SK-N-SH (cell line): ENCODE results near the gene ROBO1. TPM values are rescaled to one million over a fixed set of nuclear protein-coding genes. Genes with fewer than 3 reads are reported as not detected.

ENCODE experiments used
- CTCF ChIA-PET: fragments of 300-600, 350-600 bp; formaldehyde crosslinking; extraction: SDS; loops from one replicate; lab custom pipeline; 2021; lab: Yijun Ruan, JAX
- POLR2A ChIA-PET: fragments of 350-600 bp; sonication (Branson Sonifier 250); formaldehyde crosslinking; extraction: SDS; loops from one replicate; lab custom pipeline; 2020; ENCODE audit warnings: antibody characterized with exemption, inconsistent platforms; lab: Yijun Ruan, JAX
- DNase-seq: peaks from one replicate; pipeline ENCODE4 v3.0.0; 2012
- H2AFZ ChIP-seq: fragments of 200-600 bp; sonication (generic); 2 replicates; pipeline ENCODE4 v1.8.1; 2016; ENCODE audit warnings: antibody characterized with exemption, mild to moderate bottlenecking, low read depth
- H3F3A ChIP-seq: fragments of 200-600 bp; sonication (generic); replicated peaks from 2 replicates; pipeline ENCODE3; 2016; ENCODE audit warnings: antibody characterized with exemption, mild to moderate bottlenecking; ENCODE audit not compliant: insufficient read depth
- H3K27ac ChIP-seq, 2 experiments: fragments of 200-500 bp in 1 of 2; fragments of 200-600 bp in 1 of 2; sonication (Bioruptor generic) in 1 of 2; sonication (generic), shearing (Covaris generic) in 1 of 2; 2 replicates each; pipeline versions ENCODE4 v1.5.1 to v1.6.1; 2014 to 2016; ENCODE audit warnings: low read depth in 2 of 2, inconsistent platforms in 1 of 2, low read length in 1 of 2, mild to moderate bottlenecking in 1 of 2, mixed read lengths in 1 of 2
- H3K27me3 ChIP-seq: fragments of 200-600 bp; sonication (generic), shearing (Covaris generic); 2 replicates; pipeline ENCODE4 v1.6.1; 2016; ENCODE audit warnings: mixed run types; ENCODE audit not compliant: insufficient read depth
- H3K36me3 ChIP-seq, 2 experiments: fragments of 200-500 bp in 1 of 2; fragments of 200-600 bp in 1 of 2; sonication (Bioruptor generic) in 1 of 2; sonication (generic) in 1 of 2; replicated peaks in 1 of 2; 2 replicates each; pipeline versions ENCODE3 to v1.5.1; 2014 to 2016; ENCODE audit warnings: low read length in 1 of 2, mild to moderate bottlenecking in 1 of 2; ENCODE audit not compliant: insufficient read depth in 2 of 2, control insufficient read depth in 1 of 2
- H3K4me1 ChIP-seq, 2 experiments: fragments of 200-500 bp in 1 of 2; fragments of 200-600 bp in 1 of 2; sonication (Bioruptor generic) in 1 of 2; sonication (generic), shearing (Covaris generic) in 1 of 2; 2 replicates each; pipeline versions ENCODE4 v1.5.1 to v1.6.1; 2014 to 2016; ENCODE audit warnings: low read depth in 1 of 2, low read length in 1 of 2, mixed run types in 1 of 2; ENCODE audit not compliant: insufficient read depth in 2 of 2, control insufficient read depth in 1 of 2
- H3K4me2 ChIP-seq: fragments of 200-600 bp; sonication (generic), shearing (Covaris generic); 2 replicates; pipeline ENCODE4 v1.6.1; 2017; ENCODE audit warnings: mixed run types
- H3K4me3 ChIP-seq, 2 experiments: fragments of 200-500 bp in 1 of 2; fragments of 200-600 bp in 1 of 2; sonication (Bioruptor generic) in 1 of 2; sonication (generic), shearing (Covaris generic) in 1 of 2; 2 replicates each; pipeline versions ENCODE4 v1.5.1 to v1.8.1; 2014 to 2016; ENCODE audit warnings: low read depth in 2 of 2, inconsistent platforms in 1 of 2, low read length in 1 of 2, mild to moderate bottlenecking in 1 of 2, mixed read lengths in 1 of 2, moderate library complexity in 1 of 2
- H3K79me2 ChIP-seq: fragments of 200-600 bp; sonication (generic); 2 replicates; pipeline ENCODE4 v1.8.1; 2017; ENCODE audit warnings: mild to moderate bottlenecking; ENCODE audit not compliant: insufficient read depth
- H3K9ac ChIP-seq: fragments of 200-600 bp; sonication (generic); 2 replicates; pipeline ENCODE4 v1.6.1; 2017; ENCODE audit warnings: mixed run types
- H3K9me2 ChIP-seq: fragments of 200-600 bp; sonication (generic); 2 replicates; pipeline ENCODE4 v1.6.1; 2017; ENCODE audit warnings: mixed run types
- H3K9me3 ChIP-seq: fragments of 200-600 bp; sonication (generic); 2 replicates; pipeline ENCODE4 v1.6.1; 2017; ENCODE audit warnings: mixed run types, mild to moderate bottlenecking, moderate library complexity
- H4K20me1 ChIP-seq: fragments of 200-600 bp; sonication (generic); 2 replicates; pipeline ENCODE4 v1.6.1; 2017; ENCODE audit warnings: mild to moderate bottlenecking, mixed run types; ENCODE audit not compliant: insufficient read depth
- CHD2 ChIP-seq: fragments of 150-350 bp; IDR thresholded peaks from 2 replicates; pipeline ENCODE4 v1.6.1; 2018; ENCODE audit warnings: low read length; ENCODE audit not compliant: partially characterized antibody
- EP300 ChIP-seq, 2 experiments: IDR thresholded peaks; 2 replicates each; pipeline versions ENCODE4 v1.4.0 to v1.6.1; 2012; ENCODE audit warnings: borderline replicate concordance in 1 of 2, low read depth in 1 of 2, low read length in 1 of 2
- FOSL2 ChIP-seq: IDR thresholded peaks from 2 replicates; pipeline ENCODE4 v1.4.0; 2012; ENCODE audit warnings: low read depth, mild to moderate bottlenecking, moderate library complexity, borderline replicate concordance
- GATA2 ChIP-seq: sonication (generic); formaldehyde crosslinking; IDR thresholded peaks from 2 replicates; pipeline ENCODE4 v1.5.0; 2020; ENCODE audit warnings: mild to moderate bottlenecking, missing genetic modification reagents
- IRF3 ChIP-seq: fragments of 150-350 bp; IDR thresholded peaks from 2 replicates; pipeline ENCODE4 v1.6.1; 2016; ENCODE audit warnings: mild to moderate bottlenecking, low read depth, low read length
- JUND ChIP-seq: IDR thresholded peaks from 2 replicates; pipeline ENCODE4 v1.4.0; 2012
- MAX ChIP-seq: IDR thresholded peaks from 2 replicates; pipeline ENCODE4 v1.4.0; 2012; ENCODE audit warnings: low read depth
- MEF2A ChIP-seq: IDR thresholded peaks from 2 replicates; pipeline ENCODE4 v1.4.0; 2012; ENCODE audit warnings: low read depth, borderline replicate concordance
- NFIC ChIP-seq: IDR thresholded peaks from 2 replicates; pipeline ENCODE4 v1.4.0; 2012; ENCODE audit warnings: borderline replicate concordance
- NRF1 ChIP-seq: IDR thresholded peaks from 2 replicates; pipeline ENCODE4 v1.6.1; 2012; ENCODE audit warnings: low read depth, mild to moderate bottlenecking, low read length
- PBX3 ChIP-seq: IDR thresholded peaks from 2 replicates; pipeline ENCODE4; 2012
- RCOR1 ChIP-seq: fragments of 150-350 bp; IDR thresholded peaks from 2 replicates; pipeline ENCODE4 v1.6.1; 2017; ENCODE audit warnings: antibody characterized with exemption, low read length
- SMC3 ChIP-seq: IDR thresholded peaks from 2 replicates; pipeline ENCODE4 v1.6.1; 2012; ENCODE audit warnings: low read depth, low read length, improper control_type of control experiment
- TAF1 ChIP-seq: IDR thresholded peaks from 2 replicates; pipeline ENCODE4 v1.6.1; 2012; ENCODE audit warnings: low read depth, mild to moderate bottlenecking, low read length, moderate library complexity, borderline replicate concordance
- TCF12 ChIP-seq: IDR thresholded peaks from 2 replicates; pipeline ENCODE4 v1.4.0; 2012
- TEAD4 ChIP-seq: IDR thresholded peaks from 2 replicates; pipeline ENCODE4 v1.4.0; 2012; ENCODE audit warnings: mild to moderate bottlenecking, borderline replicate concordance; ENCODE audit not compliant: insufficient read depth
- USF1 ChIP-seq: IDR thresholded peaks from 2 replicates; pipeline ENCODE4 v1.4.0; 2012; ENCODE audit warnings: low read depth, borderline replicate concordance
- USF2 ChIP-seq: fragments of 150-350 bp; IDR thresholded peaks from 2 replicates; pipeline ENCODE4 v1.6.1; 2017; ENCODE audit warnings: antibody characterized with exemption, low read length, low read depth, borderline replicate concordance
- YY1 ChIP-seq: IDR thresholded peaks from 2 replicates; pipeline ENCODE4 v1.4.0; 2012; ENCODE audit warnings: low read depth, mild to moderate bottlenecking
- WGBS: methylation state at CpG from one replicate; pipeline ENCODE4 v1.1.6; 2017; ENCODE audit warnings: low lambda C conversion rate; 5-methylcytosine and 5-hydroxymethylcytosine counted together
- polyA plus RNA-seq, 3 experiments: library from polyadenylated mRNA; depleted of rRNA; stranded (reverse); fragments of >200 nt; gene quantifications; 2 replicates each; pipeline ENCODE4 v1.2.3, GENCODE V29; 2012

The ROBO1 gene
- polyA plus RNA-seq, 1 of the 3 experiments (the other 2 are of a cell fraction), result 22.7 TPM

- Histone ChIP-seq H3K27ac (no peak overlapping the region), H3F3A (no peaks in the 10 kb centered on the region), H3K4me1 (peaks cover 0 to 8% of the 10 kb centered on the region in 2 experiments; a peak in 2 of 4 replicates), H3K9me3 (no peaks in the 10 kb centered on the region), H3K9me2 (no peaks in the 10 kb centered on the region), H3K4me2 (no peak overlapping the region), H3K27me3 (no peaks in the 10 kb centered on the region), H3K79me2 (peaks cover 12% of the 10 kb centered on the region; the same call in 1 of the 2 replicates), H2AFZ (no peak overlapping the region), H3K36me3 (no peaks in the 10 kb centered on the region), H4K20me1 (no peaks in the 10 kb centered on the region), H3K4me3 (no peak overlapping the region), H3K9ac (no peak overlapping the region)
- POLR2A ChIA-PET, result no interaction called here
- no peak for DNase-seq
- TF ChIP-seq RCOR1 (no peak), SMC3 (no peak), NFIC (no peak), MAX (no peak), TAF1 (no peak), IRF3 (no peak), TEAD4 (no peak), JUND (no peak), MEF2A (no peak), USF2 (no peak), YY1 (no peak), PBX3 (no peak), EP300 (IDR thresholded peaks at IDR 0.05; ENCODE audit: borderline replicate concordance in 1 of 2, low read depth in 1 of 2, low read length in 1 of 2) (no peak), GATA2 (CRISPR knock-in tag) (no peak), CHD2 (no peak), USF1 (no peak), FOSL2 (no peak), TCF12 (no peak), NRF1 (no peak)
- CTCF ChIA-PET, result interaction anchor here (1.6 kb wide), 1 partner anchor 25 kb away, joined by 3 read pairs; no protein-coding TSS in a partner anchor
- 86% methylated on average over 1 of the region's 1 CpG for WGBS
Measured at GRCh38 chr3:78799681-78800080, 968.1 kb downstream of the ROBO1 start.
